NCI-H345 treated with DMSO at 0.1 percent for 48 hours (cell line): ENCODE results near the gene UBE2M.
"Not testable (repeated sequence)": the region's sequence is repeated elsewhere in the genome, so short reads cannot be mapped to it uniquely, and the experiment has no call there.

ENCODE experiments used
- DNase-seq: peaks from one replicate; lab custom pipeline; 2025; ENCODE audit not compliant: unreplicated experiment; lab: John Stamatoyannopoulos, UW

The UBE2M gene

DNA sequence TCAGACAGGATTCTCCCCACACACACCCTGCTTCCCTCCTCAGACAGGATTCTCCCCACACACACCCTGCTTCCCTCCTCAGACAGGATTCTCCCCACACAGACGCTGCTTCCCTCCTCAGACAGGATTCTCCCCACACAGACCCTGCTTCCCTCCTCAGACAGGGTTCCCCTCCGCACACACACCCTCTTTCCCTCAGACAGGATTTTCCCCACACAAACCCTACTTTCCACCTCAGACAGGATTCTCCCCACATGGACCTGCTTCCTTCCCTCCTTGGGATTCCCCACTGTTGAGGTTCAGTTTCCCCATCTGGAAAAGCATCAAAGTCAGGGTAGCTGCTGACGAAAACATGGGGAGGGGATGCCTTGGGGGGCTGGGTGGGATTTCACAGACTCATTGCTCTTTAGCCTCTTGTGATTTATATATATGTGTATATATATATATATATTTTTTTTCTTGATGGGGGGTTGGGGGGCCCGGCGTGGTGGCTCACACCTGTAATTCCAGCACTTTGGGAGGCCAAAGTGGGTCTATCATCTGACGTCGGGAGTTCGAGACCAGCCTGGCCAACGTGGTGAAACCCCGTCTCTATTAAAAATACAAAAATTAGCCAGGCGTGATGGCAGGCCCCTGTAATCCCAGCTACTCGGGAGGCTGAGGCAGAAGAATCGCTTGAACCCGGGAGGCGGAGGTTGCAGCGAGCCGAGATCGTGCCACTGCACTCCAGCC lies 15.6 kb downstream of the UBE2M start:
- DNase-seq, result not testable (repeated sequence)

DNA sequence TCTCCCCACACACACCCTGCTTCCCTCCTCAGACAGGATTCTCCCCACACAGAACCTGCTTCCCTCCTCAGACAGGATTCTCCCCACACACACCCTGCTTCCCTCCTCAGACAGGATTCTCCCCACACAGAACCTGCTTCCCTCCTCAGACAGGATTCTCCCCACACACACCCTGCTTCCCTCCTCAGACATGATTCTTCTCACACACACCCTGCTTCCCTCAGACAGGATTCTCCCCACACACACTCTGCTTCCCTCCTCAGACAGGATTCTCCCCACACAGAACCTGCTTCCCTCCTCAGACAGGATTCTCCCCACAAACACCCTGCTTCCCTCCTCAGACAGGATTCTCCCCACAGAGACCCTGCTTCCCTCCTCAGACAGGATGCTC lies 19.2 kb downstream of the UBE2M start:
- not testable (repeated sequence) for DNase-seq

DNA sequence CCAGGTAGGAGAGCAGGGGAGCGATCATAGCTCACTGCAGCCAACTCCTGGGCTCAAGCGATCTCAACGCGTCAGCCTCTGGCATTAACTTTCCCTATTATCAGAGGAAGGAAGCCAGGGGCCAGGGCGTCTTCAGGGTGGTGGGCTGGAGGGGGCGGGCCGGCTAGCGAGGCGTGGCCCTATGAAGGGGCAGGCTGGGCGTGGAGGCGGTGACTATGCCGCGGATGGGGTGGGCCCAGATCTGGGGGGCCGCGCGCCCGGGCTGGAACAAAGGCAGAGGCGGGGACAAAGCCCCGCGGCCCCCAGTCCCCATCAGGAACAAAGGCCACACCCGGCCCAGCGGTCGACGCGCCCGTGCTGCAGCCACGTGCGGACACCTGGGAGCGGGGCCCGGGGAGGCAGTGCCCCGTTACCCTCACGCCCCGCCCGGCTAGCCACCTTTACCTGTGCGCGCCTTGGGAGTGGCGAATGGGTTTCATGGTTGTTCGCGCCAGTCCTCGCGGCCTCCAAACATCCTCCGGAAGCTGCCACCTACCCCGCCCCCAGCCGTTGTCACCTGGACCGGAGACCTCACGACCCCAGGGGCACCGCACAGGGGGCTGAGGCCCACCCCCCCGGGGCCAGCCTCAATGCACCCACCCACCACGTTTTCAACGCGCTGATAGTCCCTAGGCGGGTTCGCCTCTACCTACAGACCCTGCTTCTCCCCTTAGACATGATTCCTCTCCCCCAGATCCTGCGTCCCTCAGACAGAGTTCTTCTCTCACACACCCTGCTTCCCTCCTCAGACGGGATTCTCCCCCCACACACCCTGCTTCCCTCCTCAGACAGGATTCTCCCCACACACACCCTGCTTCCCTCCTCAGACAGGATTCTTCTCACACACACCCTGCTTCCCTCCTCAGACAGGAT lies 19.9 kb downstream of the UBE2M start:
- DNase-seq, result peak; percentile 36

DNA sequence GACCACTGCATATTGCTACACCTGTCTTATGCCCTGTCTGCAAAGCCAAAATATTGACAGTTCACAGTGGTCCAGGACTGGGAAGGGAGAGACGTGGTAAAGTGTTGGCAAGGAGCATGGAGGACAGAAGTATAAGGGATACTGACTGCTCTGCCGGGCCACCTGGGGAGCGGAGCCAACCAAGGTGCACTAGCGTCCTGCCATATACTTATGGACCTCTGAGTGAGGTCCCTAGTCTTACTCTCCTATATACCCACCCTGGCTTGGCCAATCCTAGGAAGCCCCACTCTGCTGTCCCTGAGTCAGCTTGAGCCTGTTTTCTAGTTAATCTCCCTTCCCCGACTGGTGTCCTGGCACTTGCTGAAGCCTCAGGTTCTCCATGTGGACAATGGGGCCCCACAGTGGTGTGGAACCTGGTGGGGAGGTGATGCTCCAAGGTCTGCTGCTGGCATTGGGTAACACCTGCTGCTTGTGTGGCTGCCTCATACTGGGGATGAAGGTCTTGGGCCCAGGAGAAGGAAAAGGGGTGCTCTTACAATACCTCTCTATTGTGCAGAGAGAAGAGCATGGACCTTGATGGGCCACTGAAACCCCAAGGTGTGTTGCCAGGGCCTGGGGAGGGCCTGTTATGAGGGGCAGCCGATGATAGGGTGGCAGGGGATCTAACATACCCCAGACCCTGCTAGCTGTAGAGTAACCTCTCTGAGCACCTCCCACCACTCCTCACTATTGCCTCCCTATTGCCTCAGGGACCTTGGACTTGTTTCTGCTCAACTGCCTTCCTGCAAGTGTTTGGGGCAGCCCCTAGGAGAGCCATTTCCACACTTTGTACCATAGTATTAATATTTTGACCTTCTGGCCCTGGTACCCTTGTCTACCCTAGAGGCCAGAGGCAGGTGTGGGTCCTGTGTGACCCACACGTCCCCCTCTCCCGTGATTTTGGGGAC lies 21.3 kb downstream of the UBE2M start:
- DNase-seq, result no peak

DNA sequence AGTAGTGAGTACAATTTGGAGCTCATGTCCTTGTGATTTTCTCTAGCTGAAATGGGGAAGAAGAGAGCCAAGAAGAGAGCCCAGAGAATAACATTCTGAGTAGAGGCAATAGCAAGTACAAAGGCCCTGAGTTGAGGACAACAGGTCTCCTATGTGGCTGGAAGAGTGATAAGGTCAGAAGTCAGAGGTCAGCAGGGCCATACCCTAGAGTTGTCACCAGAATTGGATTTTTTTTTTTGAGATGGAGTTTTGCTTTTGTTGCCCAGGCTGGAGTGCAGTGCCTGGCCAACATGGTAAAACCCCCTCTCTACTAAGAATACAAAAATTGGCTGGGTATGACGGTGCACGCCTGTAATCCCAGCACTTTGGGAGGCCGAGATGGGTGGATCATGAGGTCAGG lies 22.6 kb downstream of the UBE2M start:
- no peak for DNase-seq

DNA sequence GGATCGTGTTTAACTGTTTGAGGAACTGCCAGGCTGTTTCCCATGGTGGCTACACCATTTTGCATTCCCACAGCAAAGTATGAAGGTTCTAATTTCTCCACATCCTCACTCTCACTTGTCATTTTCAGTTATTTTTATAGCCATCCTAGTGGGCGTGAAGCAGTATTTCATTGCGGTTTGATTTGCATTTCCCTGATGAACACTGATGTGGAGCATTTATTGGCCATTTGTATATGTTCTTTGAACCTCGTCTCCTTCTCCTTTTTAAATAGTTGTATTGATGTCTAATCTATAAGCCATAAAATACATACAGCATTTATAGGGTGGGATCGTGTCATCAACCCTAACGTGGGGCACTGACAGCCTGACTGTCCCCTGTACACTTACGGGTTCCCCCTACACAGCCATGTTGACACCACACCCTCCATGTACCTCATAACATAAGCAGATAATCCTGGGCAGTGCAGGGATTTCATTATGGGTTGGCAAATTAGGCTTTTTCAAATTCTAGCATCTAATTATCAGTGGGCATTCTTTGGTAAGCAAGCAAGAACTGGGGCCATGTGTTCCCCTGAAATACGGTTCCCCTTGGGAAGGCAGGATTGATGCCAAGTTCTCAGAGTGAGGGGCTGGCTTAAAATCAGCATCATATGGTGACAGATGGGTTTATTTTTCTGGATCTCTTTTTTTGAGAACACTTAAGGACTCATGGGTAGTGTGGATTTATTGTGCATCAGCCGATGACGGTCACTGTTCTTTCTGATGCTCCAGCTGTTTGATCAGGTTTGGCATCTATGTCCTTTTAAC lies 27.2 kb downstream of the UBE2M start:
- DNase-seq, result no peak

DNA sequence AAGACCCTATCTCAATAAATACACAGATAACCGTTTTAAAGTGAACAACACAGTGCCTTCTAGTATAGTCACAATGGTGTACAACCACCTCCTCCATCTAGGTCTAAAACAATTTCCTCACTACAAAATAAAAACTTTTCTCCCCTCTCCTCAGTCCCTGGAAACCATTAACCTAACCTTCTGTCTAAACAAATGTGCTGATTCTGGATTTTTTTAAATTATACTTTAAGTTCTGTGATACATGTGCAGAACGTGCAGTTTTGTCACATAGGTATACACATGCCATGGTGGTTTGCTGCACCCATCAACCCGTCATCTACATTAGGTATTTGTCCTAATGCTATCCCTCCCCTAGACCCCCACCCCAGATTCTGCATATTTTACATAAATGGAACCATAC lies 29.0 kb downstream of the UBE2M start:
- no peak for DNase-seq

DNA sequence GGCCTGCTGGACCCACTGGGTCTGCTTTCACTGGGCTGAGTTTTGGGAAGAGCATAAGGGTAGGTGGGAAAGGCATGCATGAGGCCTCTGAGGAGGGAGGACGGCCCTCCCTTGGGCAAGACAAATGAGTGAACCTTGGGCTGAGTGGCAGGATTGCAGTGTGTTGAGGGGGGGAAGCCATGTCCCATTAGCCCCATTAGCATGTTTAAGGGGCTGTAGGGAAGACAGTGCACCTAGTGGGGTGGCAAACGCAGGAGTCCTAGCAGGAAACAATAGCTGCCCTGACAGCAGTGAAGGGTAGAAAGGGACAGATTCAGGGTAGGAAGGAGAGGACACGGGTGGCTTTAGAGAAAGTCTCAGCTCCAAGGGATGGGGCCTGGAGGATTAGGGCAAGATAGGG lies 35.7 kb downstream of the UBE2M start:
- DNase-seq, result no peak

DNA sequence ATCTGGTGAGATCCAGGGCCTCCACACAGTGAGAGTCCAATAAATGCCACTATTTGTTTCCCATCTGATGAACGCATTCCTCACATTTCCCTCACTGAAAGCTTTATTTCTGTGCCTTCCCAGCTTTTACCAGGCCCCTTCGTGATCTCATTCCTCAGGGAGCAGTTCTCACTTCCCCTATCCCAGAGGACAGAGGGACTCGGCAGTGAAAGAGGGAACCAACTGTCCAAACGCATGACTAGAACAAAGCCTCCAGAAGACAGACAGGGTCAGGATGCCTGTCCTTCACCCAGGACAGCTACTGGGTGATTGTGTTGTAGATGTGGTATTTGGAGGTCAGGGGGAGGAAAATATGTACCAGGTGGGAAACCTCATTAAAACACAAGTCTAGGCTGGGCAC lies 36.8 kb downstream of the UBE2M start:
- DNase-seq, result no peak

DNA sequence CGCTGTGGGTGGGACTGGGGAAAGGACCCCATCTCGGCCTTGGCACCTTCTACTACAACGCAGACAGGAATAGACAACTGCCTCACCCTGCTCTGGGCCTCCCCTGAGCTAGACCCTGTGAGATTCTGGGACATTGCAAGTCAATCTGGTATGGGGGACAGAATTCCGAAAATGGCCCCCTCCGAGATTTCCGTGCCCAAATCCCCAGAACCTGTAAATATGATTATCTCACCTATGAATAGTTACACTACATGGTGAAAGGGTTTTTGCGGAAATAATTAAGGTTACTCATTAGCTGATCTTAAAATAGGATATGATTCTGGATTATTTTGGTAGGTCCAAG lies 38.2 kb downstream of the UBE2M start:
- DNase-seq, result no peak

DNA sequence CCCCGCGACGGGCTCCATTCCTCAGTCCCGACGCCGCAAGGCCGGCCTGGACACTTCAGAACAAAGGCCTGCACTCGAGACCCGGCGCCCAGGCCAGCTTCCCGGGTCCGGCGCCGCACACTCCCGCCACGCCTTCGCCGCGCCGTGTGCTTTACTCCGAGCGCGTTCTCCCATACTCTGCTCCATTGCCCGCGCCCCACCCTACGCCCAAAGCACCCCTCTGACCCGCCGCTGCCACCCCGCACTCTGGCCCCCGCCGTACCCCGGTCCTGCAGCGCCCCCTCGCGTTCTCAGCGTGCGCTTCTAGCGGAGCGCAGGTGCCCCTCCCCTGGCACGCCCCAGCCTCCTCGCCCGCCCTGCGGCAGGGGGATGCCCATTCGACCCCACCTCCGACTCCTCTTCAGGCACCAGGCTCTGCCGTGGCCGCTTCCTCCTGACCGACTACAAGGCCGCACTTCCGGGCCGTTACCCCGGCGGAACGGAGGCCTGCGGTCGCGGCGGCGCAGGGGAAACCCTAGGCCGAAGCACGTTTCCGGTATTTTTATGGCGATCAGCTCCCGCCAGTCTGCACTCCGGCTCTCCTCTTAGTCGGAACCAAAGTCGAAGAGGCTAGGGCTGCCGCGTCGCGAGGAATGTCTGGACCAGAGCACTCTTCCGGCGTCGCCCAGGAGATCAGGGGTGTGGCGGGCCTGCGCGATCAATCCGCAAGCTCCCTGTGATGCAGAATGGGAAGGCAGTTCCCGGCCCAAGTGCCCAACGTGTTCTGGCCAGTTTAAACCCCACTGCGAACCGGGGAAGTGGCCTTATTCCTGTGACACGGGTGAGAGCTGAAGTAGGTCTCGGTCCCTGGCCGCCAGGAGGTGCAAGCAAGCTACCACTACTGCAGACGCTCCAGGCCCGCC lies 38.8 kb downstream of the UBE2M start, which contains the start of gene ZBTB45:
TSS of gene ZBTB45 (minus strand) at position 456 of the 902 bp plus-strand sequence. CDS start 2,137 bp downstream, outside the sequence.
- peak; percentile 84 for DNase-seq

DNA sequence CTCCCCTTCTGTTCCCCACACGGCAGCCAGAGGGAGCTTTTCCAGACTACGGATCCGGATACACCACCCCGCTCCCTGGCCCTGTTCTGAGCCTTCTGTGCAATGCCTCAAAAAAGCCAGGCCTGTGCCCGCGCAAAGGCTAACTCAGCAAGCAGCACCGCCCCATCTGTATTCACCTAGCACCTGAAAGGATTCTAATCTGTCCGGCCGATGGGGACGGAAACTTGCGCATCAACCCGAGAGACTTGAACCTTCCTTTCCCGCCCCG lies 39.4 kb downstream of the UBE2M start:
- peak; percentile 3 for DNase-seq

DNA sequence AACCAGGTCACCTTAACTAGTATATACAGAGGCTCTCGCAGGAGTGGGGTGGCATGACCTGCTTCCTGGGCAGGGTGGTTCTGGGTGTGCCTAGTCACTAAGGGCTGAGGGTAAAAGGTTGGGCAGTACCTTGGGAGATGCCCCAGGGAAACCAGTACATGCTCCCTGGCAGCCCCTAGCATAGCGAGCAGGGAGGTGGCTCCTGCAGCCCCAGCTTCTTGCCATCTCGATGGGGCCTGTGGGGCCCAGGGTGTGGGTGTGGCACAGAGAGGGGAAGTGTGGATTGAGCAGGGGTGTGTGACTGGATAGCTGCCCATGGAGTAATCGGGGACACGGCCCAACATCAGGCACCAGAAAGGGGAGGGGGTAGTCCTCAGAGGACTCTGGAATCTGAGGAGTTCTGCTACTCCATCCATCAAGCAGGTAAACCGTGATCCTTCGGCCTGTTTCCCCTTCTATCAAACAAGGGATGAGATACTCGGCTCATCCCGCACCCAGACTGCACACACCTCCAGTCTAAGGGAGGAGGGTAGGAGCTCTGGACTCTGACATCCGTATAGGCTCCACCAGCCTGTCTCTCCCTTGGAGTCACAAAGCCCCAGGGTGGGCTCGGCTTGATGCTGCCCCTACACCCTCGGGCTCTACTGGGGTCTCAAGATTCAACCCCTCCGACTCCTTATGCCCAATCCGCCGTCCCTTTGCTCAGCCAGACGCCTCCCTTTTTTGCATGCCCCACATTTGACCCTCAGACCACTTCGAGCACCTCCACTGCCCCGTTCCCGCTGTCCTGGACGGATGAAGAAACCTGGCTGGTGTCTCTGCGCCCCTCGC lies 39.9 kb downstream of the UBE2M start:
- no peak for DNase-seq

DNA sequence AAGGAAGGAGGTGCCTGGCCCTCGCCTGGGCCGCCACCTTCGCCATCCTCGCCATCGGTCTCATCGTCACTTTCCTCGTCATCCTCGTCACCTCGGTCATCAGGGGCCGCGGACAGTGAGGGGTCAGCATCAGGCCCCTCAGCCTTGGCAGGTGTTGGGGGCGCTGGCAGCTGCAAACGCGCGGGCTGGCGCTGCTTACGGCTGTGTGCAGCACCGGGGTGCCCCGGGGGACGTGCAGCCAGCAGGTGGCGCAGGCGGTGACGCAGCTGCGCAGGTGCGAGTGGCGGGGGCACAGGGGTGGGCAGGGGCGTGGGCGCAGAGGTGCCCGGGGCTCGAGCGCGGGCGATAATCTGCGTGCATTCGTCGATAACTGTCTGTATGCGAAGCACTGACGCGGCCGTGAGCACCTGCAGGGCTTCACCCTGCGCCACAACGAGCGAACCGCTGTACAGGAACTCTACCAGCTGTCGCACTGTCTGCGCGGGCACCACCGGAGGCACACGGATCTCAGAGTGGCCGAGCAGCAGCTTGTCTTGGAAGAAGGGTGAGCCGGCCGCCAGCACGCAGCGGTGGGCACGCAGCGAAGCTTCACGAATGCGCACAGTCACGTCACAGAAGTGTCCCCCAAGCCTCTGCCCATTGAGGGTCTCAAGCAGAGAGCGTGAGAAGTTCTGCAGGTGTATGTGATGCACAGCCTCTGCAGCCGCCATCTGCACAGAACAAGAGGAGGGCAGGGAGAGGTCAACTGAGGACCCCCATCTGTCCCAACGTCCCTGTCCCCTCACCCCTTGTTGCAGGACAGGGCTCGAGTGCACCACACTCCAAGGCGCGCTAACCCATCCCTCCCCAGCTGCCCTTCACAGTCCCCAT lies 41.2 kb downstream of the UBE2M start:
- no peak for DNase-seq

DNA sequence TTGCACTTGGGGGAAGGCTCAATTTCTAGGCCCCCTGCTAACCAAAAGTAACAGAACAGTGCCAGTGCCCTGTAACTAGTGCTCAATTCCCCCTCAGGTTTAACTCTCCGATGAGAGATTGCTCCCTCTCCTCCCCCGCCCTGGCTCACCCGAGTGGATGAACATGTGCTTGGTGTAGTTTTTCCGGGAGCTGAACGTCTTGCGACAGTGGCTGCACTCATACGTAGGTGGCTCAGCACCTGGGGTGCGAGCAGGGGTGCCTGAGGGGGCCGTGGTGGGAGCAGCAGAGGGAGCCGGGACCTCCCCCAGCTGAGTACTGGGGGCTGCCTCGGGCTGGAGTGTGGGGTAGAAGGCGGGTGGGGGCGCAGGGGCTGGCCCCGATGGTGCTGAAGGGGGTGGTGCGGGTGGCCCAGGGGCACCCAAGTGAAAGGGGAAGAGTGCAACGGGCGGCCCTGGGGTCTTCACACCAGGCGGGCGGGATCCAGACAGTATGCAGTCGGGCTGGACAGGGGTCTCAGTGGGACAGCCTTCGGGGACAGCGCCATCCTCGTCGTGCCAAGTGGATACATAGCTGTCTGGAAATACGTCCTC lies 42.1 kb downstream of the UBE2M start:
- DNase-seq, result no peak

DNA sequence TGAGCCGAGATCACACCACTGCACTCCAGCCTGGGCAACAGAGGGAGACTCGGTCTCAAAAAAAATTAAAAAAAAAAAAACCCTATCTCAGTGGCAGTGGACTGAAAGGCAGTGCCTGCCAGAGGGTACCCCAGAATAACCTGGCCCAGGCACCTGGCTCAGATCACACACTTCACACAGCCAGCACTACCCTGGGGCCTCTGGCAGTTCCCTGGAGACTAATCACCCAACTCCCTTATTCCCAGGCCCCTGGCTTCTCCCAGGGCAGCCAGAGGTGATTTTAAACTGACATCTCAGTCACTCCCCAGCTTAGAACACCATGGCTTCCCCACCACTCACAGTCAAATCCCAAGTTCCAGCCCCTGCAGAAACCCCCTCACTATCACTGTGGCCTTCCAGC lies 43.2 kb downstream of the UBE2M start:
- DNase-seq, result no peak

DNA sequence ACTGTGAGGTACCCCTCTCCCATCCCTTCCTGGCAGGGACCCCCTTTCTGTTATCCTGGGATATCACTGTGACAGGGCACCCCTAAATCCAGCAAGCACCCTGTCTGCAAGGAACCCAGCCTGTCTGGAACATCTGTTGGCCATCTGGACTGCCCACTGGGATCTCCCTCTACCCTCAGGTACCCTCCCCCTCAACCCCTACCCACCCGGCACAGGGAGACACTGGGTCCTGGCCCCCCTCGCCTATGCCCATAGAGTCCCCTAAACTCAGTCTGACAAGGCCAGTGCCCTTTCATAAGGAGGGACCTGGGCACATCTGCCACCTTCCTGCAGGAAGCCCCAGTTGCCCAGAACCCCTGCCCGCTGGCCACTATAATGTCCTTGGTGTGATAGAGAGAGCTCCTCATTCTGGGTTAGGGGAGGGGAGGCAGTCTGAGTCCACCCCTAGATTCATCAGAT lies 43.8 kb downstream of the UBE2M start:
- DNase-seq, result no peak
